ENCODE measurements around the gene CADM1.

- no peak for TF ChIP-seq CTCF (conservative IDR thresholded peaks at IDR 0.05; ENCODE audit: low read length)
- TF ChIP-seq EZH2phosphoT487 (IDR thresholded peaks at IDR 0.05; ENCODE audit: borderline replicate concordance, low read depth, low read length): no peak
Measured at GRCh38 chr11:115263799-115264656, 240.2 kb downstream of the CADM1 start.
